Mucosa of descending colon (tissue), 3 donors: Measurements from ENCODE around the gene LRRC52. TPM values are rescaled to one million over a fixed set of nuclear protein-coding genes. Genes with fewer than 3 reads are reported as not detected.

Experiments used
- ATAC-seq: fragments of 200-7000 bp; cut with Tn5 transposase; one replicate; pipeline ENCODE4 v1.9.1; 2020; ENCODE audit warnings: mild to moderate bottlenecking, moderate library complexity
- DNase-seq, 3 donors: peaks; one replicate each; pipeline ENCODE4 v3.0.0-alpha.2; 2020
- H3K36me3 ChIP-seq: fragments of 200-600 bp; one replicate; pipeline ENCODE4 v1.8.0; 2021; ENCODE audit warnings: low read depth, mild to moderate bottlenecking
- H3K4me1 ChIP-seq: fragments of 200-600 bp; one replicate; pipeline ENCODE4 v1.8.0; 2021; ENCODE audit warnings: low read depth, mild to moderate bottlenecking
- H3K4me3 ChIP-seq: fragments of 200-600 bp; one replicate; pipeline ENCODE4 v1.8.0; 2021; ENCODE audit warnings: mild to moderate bottlenecking
- H3K9me3 ChIP-seq: fragments of 200-600 bp; one replicate; pipeline ENCODE4 v1.8.0; 2021; ENCODE audit warnings: mild to moderate bottlenecking
- intact Hi-C, 2 donors: fragments of 100-400 bp; cut with DNase I in 1 of 2; cut with micrococcal nuclease in 1 of 2; formaldehyde crosslinking; loops; one replicate each; pipeline versions ENCODE4 v1.11.0 to v1.11.1; 2022; cut with DNase I, micrococcal nuclease
- total RNA-seq, 3 donors: library from RNA; stranded (reverse); fragmentation: NEBNext Ultra II Directional in 2 of 3; extraction: Animal tissue kit (Norgen Biotek cat#: 25700) in 2 of 3; gene quantifications; one replicate each; pipeline versions ENCODE4 v1.2.1 to v1.2.4, GENCODE V29; 2021 to 2023
- TF ChIP-seq, protein P1 (sequence below): fragments of 200-600 bp; IDR thresholded peaks from one replicate; pipeline ENCODE4 v1.8.0; 2022; ENCODE audit warnings: antibody characterized with exemption, mild to moderate bottlenecking
- donor health status: DM: no; HTN: no; CAD: no; lungs with moderate emphysema.
- donor health status: DM: no; HTN: no; CAD: no.
- donor health status: DM: no; HTN: yes; CAD: no.

LRRC52 gene
- total RNA-seq, 3 donors from 2014 or later, result 0.22 TPM; not detected in 2

DNA sequence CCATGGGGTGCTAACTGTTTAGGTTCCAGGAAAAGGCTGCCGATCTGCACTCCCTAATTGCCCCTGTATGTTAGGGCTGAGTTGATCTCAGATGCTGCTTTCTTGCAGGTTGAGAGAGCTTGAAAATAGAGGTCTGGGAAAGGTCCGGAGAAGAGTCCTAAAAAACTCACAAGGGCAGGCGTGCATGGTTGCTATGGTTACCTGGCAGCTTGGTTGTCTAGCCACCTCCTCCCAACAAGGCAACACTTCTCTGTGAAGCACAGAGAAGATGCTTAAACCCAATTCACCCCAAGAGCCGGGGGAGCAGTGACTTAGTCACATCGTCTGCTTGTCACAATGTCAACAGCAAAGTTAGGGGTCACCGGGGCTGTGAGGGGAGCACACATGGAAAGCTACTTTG, 31.0 kb upstream of the LRRC52 start:
- TF ChIP-seq, protein P1, sequence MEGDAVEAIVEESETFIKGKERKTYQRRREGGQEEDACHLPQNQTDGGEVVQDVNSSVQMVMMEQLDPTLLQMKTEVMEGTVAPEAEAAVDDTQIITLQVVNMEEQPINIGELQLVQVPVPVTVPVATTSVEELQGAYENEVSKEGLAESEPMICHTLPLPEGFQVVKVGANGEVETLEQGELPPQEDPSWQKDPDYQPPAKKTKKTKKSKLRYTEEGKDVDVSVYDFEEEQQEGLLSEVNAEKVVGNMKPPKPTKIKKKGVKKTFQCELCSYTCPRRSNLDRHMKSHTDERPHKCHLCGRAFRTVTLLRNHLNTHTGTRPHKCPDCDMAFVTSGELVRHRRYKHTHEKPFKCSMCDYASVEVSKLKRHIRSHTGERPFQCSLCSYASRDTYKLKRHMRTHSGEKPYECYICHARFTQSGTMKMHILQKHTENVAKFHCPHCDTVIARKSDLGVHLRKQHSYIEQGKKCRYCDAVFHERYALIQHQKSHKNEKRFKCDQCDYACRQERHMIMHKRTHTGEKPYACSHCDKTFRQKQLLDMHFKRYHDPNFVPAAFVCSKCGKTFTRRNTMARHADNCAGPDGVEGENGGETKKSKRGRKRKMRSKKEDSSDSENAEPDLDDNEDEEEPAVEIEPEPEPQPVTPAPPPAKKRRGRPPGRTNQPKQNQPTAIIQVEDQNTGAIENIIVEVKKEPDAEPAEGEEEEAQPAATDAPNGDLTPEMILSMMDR, result no peak
- ATAC-seq (no peak), DNase-seq (no peak)
- Histone ChIP-seq H3K36me3 (no peaks in the 10 kb centered on the region), H3K4me1 (no peaks in the 10 kb centered on the region), H3K9me3 (no peaks in the 10 kb centered on the region), H3K4me3 (no peak overlapping the region)
- intact Hi-C loops, result no loop called here

DNA sequence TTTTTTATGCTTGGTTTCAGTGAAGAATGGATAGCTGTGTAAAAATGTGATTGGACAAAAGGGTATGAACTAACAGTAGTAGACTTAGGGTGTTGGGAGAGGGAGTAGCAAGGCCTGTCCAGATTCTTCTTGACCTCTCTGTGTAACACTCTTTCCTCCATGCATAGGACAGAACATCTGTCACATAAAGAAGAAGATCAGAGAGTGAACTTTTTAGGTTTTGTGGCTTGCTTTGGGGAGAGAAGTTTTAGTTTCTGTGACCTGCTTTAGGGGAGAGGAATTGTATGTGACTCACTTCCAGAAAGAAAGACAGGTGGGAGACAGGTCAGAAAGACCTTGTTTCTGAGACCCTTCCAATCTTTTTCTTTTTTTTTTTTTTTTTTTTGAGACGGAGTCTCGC, 27.3 kb upstream of the LRRC52 start:
- no peak overlapping the region for H3K4me3 ChIP-seq
- no peaks in the 10 kb centered on the region for H3K36me3 ChIP-seq
- no peaks in the 10 kb centered on the region for H3K9me3 ChIP-seq
- no peak for ATAC-seq
- DNase-seq, result no peak
- no peaks in the 10 kb centered on the region for H3K4me1 ChIP-seq
- intact Hi-C loops, result no loop called here
- TF ChIP-seq, protein P1, result no peak

DNA sequence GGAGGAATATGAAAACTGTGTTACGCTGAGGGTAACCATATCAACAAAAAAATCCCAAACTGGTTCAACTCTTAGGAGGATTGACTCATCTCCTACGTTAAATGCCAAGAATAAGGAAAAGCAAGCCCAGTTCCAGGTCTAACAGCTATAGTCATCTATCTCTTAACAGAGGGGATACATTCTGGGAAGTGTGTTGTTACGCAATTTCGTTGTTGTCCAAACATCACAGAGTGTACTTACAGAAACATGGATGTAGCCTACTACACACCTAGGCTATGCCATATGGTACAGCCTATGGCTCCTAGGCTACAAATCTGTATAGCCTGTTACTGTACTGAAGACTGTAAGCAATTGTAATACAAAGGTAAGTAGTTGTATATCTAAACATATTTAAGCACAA, 23.2 kb upstream of the LRRC52 start:
- Histone ChIP-seq H3K4me3 (no peak overlapping the region), H3K36me3 (no peaks in the 10 kb centered on the region), H3K9me3 (no peaks in the 10 kb centered on the region), H3K4me1 (no peaks in the 10 kb centered on the region)
- DNase-seq (no peak), ATAC-seq (no peak)
- TF ChIP-seq, protein P1, result no peak
- intact Hi-C loops, result no loop called here

DNA sequence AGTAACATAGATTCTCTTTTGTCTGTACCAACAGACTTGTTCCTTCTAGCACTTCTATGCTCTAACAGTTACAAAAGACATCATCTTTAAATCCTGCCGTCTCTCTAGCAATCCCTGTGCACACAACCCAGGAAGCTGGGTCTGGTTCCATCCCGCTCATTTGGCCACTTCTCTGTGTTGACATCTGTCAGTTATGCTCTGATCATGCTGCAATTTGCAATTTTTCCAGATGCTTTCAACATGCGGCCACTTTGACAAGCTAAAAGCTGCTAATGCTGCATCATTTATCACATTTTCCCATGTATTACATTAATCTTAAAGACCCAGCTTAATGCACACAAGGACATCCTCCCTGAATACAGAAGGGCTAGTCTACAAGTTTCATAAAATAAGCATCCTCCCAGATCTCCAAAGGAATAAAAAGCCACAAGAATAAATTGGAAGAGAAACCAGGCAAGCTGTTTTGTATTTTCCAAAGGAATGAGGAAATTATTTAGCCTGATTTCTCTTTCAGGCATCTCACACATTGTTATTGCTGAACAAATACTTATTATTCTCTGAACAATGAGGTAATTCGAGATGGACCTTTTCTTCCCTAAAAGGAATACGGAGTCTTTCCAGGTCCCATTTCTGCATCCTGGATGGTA, 19.0 kb upstream of the LRRC52 start:
- H3K36me3 ChIP-seq, result no peaks in the 10 kb centered on the region
- no peak overlapping the region for H3K4me3 ChIP-seq
- no peaks in the 10 kb centered on the region for H3K4me1 ChIP-seq
- ATAC-seq (no peak), DNase-seq (no peak)
- TF ChIP-seq, protein P1, result no peak
- H3K9me3 ChIP-seq, result no peaks in the 10 kb centered on the region
- intact Hi-C loops, result no loop called here

DNA sequence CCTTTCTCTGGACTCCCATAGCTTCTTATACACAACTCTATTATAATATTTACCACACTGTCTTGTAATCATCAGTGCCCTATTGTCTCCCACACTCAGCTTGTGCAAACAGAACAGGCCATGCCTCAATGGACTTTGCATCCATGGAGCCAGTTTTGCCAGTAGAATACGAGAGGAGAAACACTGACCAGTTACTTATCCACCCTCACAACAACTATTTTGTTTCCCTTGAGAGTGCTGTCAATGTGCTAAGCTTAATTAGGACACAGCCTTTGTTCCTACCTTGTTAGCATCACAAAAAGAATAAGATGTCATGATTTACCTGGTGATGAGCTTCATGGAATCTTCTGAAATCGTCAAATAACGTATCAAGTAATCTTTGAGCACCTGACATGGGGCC, 18.1 kb upstream of the LRRC52 start:
- Histone ChIP-seq H3K4me1 (no peaks in the 10 kb centered on the region), H3K36me3 (no peaks in the 10 kb centered on the region), H3K4me3 (no peak overlapping the region), H3K9me3 (no peaks in the 10 kb centered on the region)
- no peak for DNase-seq
- TF ChIP-seq, protein P1, result no peak
- intact Hi-C loops, result no loop called here
- ATAC-seq, result no peak
